Measurements from ENCODE around the gene BRI3.

Gene BRI3

DNA sequence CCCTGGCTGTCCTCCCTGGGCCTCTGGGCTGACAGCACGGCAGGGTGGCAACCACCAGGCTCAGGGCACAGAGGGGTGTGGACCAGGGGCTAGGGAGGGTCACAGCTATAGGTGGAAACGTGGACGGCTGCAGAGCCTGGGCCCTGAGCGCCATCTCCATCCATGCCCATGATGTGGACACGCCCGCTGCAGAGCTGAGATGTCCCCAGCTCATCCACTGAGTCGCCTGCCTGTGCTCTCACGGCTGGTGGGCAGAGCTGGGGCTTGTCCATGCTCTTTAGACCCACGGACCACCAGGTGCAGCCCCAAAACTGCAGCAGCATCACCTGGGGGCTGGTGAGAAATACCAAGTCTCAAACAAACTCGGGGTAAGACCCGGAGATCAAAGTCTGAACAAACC is 45.6 kb upstream of the BRI3 start:
- H3K4me3 ChIP-seq (ENCODE audit: low read depth, low read length): no peak overlapping the region
- TF ChIP-seq, protein P1, sequence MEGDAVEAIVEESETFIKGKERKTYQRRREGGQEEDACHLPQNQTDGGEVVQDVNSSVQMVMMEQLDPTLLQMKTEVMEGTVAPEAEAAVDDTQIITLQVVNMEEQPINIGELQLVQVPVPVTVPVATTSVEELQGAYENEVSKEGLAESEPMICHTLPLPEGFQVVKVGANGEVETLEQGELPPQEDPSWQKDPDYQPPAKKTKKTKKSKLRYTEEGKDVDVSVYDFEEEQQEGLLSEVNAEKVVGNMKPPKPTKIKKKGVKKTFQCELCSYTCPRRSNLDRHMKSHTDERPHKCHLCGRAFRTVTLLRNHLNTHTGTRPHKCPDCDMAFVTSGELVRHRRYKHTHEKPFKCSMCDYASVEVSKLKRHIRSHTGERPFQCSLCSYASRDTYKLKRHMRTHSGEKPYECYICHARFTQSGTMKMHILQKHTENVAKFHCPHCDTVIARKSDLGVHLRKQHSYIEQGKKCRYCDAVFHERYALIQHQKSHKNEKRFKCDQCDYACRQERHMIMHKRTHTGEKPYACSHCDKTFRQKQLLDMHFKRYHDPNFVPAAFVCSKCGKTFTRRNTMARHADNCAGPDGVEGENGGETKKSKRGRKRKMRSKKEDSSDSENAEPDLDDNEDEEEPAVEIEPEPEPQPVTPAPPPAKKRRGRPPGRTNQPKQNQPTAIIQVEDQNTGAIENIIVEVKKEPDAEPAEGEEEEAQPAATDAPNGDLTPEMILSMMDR (IDR thresholded peaks at IDR 0.05; ENCODE audit: insufficient read depth, low read length, missing control alignments): no peak
- DNase-seq (ENCODE audit: low read depth, low spot score): no peak
- CTCF ChIA-PET: no interaction called here
- POLR2A ChIA-PET: no interaction called here

DNA sequence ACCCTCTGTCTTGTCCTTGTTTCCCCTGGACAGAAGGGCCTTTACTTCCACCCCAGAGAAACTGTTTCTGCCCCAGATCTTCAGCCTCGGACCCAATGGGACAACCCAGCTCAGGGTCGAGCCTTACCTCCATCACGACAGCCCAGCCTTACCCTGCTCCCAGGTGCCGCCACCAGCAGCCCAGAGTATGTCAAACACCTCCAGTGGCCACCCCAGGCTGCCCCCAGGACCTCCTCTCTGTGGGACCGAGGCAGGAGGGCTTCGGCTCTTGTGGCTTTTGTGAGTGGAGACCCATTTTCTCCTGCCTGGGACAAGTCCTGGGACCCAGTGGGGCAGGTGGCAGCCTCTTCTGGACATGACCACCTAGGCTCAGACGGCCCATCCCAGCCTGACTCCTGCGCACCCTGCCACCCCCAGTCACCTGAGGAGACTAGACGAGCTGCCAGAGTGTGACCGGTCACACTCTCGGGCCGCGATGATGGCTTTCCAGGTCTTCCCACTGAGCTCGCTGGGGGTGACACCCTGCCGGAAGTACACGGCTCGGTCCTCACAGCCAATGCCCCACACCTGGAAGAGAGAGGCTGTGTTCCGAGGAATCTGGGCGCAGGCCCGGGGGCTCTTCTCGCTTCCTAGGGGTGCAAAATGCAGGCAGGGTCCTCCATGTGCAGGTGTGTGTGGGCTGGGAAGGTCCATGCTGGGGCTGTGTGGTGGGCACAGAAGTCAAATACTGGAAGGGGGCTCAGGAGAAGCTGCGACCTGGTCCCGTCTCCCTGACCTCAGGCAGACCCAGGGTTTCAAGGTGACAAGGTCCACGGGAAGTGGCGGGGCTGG is 44.9 kb upstream of the BRI3 start:
- CTCF ChIA-PET: no interaction called here
- H3K4me3 ChIP-seq (ENCODE audit: low read depth, low read length): no peak overlapping the region
- POLR2A ChIA-PET: no interaction called here
- no peak for DNase-seq (ENCODE audit: low read depth, low spot score)
- TF ChIP-seq, protein P1 (IDR thresholded peaks at IDR 0.05; ENCODE audit: insufficient read depth, low read length, missing control alignments): no peak

DNA sequence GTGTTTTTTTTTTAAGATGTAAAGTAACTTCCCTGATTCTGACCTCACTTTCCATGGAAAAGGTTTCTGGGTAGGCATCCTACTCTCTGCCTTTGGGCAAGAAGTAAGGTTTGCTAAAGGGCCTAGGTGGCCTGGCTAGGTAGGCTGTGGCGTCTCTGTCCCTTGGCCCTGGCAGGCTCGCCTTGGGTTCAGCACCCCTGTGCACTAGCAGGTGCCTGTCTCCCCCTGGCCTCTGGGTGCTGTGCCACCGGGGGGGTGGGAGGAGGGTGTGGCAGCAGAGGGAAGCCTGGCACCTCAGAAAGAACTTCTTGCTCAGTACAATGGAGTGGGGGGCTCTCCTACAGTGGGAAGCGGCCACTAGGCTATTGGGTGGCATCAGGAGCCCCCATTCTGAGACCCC is 43.4 kb upstream of the BRI3 start:
- no peak for DNase-seq (ENCODE audit: low read depth, low spot score)
- TF ChIP-seq, protein P1 (IDR thresholded peaks at IDR 0.05; ENCODE audit: insufficient read depth, low read length, missing control alignments): no peak
- H3K4me3 ChIP-seq (ENCODE audit: low read depth, low read length): no peak overlapping the region
- CTCF ChIA-PET: no interaction called here
- POLR2A ChIA-PET: no interaction called here

DNA sequence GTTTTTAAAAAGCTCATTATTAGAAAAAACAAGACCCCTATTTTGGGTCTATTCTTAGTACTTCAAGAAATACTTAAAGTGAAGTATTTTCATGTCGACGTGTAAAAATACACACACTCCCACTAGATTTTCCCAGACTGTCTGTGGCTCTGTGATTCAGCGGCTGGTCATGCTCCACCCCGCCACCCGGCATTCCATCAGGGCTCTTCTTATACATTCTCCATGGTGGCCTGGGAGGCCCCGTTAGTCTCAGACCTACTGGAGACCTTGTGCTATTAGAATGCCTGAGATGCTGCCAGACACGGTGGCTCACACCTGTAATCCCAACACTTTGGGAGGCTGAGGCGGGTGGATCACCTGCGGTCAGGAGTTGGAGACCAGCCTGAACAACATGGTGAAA is 42.5 kb upstream of the BRI3 start:
- TF ChIP-seq, protein P1 (IDR thresholded peaks at IDR 0.05; ENCODE audit: insufficient read depth, low read length, missing control alignments): no peak
- DNase-seq (ENCODE audit: low read depth, low spot score): no peak
- no peak overlapping the region for H3K4me3 ChIP-seq (ENCODE audit: low read depth, low read length)
- POLR2A ChIA-PET: no interaction called here
- CTCF ChIA-PET: interaction anchor here (0.7 to 1.2 kb wide), 2 partner anchors 10 to 217 kb away, joined by 3 read pairs; no protein-coding TSS in a partner anchor

DNA sequence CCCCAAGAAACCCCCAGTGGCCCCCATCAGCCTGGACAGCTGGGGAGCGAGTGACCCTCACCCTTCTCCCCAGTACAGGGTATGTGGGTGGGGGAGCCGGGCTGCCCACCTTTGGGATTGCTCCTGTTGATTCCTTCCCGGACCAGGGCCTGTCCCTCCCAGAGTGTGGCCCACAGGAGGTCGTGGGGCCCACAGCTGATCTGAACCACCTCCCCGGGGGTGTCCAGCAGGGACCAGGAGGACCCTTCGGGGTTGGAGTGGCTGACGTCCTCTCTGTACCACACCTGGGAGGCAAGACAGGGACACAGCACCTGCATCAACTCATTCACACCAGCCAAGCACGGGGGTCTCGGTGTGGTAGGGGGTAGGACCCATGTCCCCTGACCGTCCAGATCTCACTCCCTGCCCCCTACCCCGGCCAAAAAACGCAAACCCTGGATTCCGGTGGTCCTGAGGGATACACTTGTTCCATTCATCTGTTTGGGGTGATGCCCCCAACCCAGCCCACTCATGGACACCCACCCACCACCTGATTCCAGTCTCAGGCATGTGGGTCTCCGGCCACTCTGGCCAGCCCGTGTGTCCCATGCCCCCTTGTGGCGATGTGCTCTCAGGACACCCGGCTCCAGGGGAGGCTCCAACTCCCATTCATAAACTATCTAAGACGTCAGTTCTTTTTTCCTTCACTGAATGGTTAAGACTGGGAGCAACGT is 40.4 kb upstream of the BRI3 start:
- TF ChIP-seq, protein P1 (IDR thresholded peaks at IDR 0.05; ENCODE audit: insufficient read depth, low read length, missing control alignments): peak; percentile 79
- no peak for DNase-seq (ENCODE audit: low read depth, low spot score)
- CTCF ChIA-PET: interaction anchor here (0.8 to 2.5 kb wide), 7 partner anchors 9 to 220 kb away, joined by 3 to 14 read pairs (median 4); partner anchors contain the start of gene TECPR1
- POLR2A ChIA-PET: no interaction called here
- H3K4me3 ChIP-seq (ENCODE audit: low read depth, low read length): no peak overlapping the region

DNA sequence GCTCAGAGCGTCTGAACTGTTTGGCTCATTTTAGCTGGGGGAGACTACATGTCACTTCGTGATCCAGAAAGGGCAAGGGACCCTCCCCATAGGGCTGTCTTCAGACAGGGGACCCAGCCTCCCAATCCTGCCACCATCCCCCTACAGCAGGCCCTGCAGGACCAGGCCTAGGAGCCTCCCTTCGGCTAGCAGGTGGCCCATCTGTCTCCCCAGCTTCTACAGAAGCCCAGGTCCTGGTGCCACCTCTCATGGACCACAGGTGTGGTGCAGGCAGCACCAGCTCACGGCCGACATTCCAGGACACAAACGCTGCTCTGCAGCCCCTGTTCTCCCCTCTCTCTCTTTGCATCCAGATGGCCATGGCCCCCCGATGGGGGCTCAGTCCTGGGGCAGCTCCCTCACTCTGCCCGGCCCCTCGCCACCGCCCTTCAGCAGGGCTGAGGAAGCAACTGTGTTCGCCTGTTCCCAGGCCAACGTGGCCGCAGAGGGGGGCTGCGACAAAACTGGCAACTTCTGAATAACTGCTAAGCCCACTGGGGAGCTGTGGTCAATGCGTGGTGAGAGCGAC is 39.7 kb upstream of the BRI3 start:
- POLR2A ChIA-PET: no interaction called here
- no peak for DNase-seq (ENCODE audit: low read depth, low spot score)
- TF ChIP-seq, protein P1 (IDR thresholded peaks at IDR 0.05; ENCODE audit: insufficient read depth, low read length, missing control alignments): no peak
- CTCF ChIA-PET: interaction anchor here (0.8 to 2.5 kb wide), 5 partner anchors 9 to 220 kb away, joined by 3 to 14 read pairs (median 5); partner anchors contain the start of gene TECPR1
- no peak overlapping the region for H3K4me3 ChIP-seq (ENCODE audit: low read depth, low read length)
